SHP77 (cell line): Measurements from ENCODE around the gene TXK.

Experiments
- DNase-seq, 2 experiments: peaks; one replicate each; lab custom pipeline; 2025; lab: John Stamatoyannopoulos, UW

Gene TXK

DNA sequence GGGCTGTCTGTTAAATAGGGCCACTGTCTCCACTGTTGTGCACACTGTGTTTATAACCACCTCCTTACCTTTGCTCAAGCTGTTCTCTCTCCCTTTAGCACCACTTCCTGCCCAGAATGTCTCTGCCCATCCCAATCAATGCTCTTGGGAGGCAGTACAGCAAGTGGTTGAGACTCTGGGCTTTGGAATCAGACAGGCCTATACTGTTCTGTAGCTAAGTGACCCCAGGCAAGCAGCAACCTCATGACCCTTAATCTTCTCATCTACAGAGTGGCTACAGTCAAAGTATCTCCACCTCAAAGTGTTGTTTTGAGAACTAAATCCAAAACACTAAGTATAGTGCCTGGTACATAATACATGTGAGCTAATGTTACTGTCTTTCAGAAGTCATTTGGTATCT lies 3.8 kb upstream of the TXK start:
- no peak for DNase-seq

DNA sequence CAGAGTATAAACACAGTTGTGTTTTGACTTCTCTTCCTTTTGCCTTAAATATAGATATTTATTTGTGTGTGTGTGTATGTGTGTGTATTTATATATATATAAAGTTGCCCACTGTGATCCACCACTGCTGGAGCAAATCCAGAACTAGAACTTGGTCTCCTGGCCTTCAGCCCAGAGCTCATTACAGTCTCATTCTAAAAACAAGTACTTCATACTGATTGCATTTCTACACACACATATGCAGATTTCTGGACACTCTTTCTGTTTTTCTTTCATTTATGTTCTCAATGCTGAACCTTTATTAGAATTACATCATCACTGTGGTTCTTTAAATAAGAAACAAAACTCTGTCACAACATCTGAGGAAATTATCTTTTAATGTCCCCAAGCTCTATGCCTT lies 381 bp downstream of the TXK start:
- no peak for DNase-seq

DNA sequence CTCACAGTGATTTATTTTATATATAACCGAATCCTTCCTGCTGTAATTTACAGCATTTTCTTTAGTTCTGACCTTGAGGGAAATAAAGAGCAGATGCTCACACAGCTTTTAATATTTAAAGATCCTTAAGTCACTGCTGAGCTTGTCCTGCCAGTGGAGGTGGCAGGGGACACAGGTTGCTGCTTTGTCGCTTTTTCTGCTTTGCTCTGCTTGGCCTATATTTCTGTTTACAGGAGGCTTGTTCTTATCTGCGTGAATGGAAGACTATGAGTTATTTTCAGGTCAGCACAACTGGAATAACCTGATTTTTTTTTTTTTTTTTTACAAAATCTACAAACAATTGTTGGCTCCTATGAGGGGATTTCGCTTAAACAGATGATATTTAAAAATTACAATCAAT lies 2.3 kb downstream of the TXK start:
- no peak for DNase-seq

DNA sequence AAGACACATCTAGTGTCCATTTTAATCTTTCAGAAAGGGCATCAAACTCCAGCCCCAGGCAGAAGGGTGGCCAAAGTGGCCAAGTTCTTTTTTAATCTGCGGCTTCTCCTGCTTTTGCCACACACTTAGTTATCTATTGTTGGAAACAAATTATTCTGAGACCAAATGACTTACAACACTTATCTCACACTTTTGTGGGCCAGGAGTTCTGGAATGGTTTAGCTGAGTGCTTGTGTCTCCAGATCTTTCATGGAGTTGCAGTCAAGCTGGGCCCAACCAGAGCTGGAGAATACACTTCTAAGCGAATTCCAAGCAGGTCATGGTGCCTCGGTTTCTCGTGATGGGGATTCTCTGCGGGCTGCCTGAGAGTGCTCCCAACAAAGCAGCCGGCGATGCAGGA lies 4.0 kb downstream of the TXK start:
- no peak for DNase-seq

DNA sequence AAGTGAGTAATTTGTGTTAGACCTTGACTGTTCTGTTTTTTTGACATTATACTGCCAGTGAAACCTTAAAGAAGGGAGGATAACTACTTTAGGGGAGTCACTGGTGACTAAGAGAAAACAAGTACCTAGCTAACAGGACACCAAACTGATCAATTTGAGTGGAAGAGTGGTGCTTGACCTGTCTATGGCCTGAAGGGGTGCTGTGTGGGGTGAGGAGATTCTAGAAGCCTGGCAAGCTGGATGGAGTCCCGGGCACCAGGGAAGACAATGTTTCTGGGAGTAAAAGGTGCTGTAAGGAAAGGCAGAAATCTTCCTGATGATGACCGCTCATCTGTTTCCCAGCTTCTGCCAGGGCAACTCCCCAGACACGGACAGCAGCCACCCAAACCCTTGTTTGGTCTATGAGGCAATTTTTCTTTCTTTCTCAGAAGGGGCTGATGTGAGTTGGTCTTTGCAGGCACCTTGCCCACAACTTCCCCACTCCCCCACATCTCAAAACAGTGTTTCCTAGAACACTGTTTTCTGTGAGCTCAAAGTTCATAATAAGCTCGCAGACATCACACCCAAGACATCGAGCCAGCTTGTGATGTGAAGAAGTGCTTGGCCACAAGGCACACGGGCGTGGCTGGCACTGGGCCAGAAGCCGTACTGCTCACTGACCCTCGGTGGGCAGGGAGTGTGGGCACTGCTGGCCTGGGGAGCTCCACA lies 4.6 kb downstream of the TXK start:
- no peak for DNase-seq

DNA sequence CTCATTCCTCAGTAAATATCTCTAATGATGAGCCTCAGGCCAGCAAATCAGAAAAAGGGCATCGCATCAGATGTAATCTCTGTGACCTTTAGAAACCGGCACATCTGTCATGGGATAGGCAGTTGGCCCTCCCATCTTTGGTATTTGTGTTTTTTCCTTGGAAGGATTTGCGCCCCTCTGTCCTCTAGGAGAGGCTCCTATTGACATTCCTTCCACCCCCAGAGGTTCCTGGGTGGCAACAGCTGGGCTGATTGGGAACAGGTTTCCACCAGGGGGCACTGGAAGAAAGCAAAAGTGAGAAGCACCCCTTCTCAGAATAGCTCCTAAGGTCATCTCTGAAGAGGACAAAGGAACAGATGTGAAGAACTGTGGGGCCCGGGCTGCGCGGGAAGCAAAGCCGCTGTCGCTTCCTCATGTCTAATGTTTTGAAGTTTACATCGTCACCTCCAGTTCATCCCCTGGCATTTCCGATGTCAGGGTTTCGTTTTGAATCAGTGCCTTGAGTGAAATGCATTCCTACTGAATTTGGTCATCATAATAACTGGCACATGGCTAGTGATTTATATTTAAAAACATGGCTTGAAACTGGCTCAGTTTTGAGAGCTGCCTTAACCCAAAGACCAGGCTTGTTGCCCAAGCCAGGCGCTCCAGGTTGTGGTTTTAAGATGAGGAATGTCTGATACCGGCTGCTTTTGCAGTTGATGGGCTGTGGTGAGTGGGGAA lies 6.2 kb downstream of the TXK start:
- peak; percentile 35 to 38 for DNase-seq

DNA sequence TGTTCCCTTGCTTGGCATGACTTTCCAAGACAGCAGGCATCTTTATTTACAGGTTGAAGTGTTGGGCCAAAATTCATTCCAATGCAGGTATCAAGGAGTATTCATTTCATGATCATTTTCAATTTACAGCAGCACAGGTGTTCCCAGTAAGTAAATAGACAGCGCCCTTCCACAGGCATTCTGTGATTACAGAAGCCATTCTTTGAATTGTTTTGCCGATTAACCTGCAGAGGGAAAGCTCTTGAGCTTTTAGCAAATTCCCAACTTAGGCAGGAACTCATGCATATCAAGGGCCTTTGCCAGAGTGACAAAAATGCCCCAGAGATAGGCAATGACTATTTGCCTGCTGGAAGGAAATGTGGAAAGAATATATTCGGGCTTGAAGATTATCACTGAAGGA lies 6.8 kb downstream of the TXK start:
- no peak for DNase-seq

DNA sequence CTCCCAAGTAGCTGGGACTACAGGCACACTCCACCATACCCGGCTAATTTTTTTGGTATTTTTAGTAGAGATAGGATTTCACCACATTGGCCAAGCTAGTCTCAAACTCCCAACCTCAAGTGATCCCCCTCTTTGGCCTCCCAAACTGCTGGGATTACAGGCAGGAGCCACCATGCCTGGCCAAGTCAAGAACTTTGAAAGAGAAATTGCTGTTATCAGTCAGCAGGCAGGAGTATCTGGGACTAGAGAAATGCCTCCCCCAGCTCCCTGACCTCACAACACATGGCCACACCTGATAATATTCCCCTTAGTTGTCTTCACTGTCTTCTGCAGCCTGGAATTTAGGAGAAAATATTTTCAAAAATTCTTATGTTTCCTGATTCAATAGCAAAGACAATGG lies 7.4 kb downstream of the TXK start:
- no peak for DNase-seq

DNA sequence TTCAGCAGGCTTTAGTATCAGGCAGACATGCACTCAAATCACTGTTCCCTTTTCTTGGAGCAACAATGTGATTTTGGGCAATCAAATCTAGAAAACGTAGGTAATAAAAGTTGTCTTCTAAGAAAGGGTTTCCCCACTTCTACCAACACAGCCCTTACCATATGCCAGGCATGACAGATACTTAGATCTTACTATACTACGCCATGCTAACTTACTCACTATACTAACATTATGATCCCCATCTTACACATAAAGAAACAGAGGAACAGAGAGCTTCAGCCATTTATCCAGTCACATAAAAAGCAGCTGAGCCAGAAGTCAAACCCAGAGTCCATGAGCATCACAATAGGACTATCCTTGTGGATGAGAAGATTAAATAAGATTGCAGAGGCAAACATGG lies 9.2 kb downstream of the TXK start:
- DNase-seq = no peak

DNA sequence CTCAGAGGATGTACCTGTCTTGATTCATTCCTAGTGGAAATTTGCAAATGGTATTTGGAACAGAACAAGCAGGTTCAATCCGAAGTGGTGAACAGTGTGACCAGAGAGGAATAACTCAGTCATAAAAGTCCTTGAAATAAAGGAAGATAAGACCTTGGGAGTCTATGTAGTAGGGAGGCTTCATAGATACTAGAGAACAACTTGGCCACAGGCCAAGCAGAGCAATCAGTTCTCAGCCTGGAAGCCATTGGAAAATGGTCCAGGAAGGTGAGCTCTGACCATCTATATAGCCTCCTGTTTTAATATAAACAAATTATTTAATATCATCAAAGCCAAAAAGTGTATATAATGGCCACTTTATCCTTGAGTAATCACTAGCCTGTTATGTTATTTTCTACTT lies 11.3 kb downstream of the TXK start:
- no peak for DNase-seq

DNA sequence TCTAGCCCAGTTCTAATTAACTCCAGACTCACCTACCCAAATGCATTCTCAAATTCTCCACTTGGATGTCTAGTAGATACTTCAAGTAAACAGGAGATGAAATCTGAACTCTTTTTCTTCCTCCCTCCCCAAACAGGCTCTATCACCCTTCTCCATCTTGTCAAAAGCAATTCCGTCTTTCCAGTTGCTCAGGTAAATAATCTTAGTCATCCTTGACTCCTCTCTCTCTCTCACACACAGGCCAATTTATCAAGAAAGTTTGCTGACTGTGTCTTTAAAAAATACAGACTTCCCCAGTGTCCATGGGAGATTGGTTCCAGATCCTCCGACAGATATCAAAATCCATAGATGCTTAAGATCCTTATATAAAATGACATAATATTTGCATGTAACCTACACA lies 12.9 kb downstream of the TXK start:
- DNase-seq = no peak

DNA sequence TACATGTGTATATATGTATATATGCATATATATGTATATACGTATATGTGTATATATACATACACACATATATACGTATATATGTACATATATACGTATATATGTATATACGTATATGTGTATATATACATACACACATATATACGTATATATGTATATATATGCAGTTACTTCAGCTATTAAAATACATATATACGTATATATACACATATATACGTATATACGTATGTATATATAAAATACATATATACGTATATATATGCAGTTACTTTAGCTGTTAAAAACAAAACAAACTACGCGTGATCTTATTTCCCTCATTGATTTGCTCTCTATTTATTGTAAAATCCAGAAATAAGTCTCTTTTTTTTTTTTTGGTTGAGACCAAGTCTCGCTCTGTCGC lies 13.9 kb downstream of the TXK start:
- no peak for DNase-seq

DNA sequence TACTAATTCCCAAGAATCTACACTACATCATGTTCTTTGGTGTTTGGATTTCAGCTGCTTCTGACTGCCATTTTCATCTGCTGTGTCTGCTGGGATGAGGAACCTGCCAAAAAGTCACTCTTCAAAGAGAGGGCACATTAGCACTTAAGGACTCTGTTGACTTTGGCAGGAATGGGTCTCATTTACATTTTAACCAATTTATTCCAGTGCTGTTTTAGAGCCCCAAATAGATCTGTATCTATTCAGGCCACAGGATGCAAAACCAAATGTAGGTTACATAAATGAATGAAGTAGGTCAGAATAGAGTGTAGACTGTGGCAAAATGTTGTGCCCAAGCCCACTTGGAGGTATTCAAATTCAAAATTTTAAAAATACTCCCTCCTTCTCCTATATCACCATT lies 14.4 kb downstream of the TXK start:
- DNase-seq = no peak

DNA sequence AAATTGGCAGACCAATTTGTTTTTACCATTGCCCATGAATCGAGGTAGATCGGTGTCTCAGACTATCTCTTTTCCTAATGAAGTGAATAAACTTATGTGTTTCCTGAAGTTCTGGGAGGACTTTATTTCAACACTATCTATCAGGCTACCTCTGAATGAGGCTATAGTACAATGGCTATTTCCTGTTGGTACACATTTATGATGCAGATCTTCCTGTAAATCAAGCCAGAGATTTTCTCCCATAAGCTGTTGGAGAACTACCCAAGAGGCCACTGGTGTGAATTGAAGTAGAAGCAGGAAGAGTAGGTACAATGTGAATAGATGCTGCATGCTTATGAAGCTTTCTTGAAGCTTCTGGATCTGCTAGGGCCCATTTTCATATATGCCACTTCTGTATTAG lies 16.0 kb downstream of the TXK start:
- DNase-seq = no peak

DNA sequence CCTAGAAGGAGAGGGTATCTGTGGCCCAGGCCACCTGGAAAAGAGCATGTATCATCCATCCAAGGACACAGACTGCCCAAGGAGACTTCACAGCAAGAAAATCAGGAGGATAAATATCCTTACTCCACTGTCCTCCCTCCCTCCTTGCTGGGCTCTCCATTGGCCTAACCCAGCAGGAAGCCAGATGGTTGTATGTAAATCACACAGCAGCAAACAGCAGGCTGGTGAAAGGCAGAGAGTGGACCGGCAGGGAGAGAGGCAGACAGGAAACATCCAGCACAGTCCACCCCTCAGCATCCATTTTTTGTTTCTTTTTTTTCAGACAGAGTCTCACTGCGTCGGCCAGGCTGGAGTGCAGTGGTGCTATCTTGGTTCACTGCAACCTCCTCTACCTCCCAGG lies 17.5 kb downstream of the TXK start:
- no peak for DNase-seq

DNA sequence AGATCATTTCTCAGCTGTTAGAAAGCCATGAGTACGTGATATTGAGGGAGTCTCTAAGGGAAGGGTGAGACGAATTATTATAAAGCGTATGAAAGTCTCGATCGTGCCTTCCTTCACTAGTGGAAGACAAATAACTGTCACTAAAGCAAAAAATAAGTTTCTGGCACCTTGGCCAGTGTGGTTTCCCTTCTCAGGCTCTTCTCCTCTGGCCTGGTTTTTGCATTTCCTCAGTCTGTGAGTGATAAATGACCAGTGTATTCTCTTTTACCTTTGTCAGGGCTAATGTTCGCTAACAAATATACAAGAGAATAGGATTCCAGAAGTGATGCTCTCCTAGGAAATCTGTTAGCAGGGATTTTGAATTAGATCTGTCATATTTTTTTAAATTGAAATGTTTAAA lies 19.6 kb downstream of the TXK start:
- DNase-seq = no peak

DNA sequence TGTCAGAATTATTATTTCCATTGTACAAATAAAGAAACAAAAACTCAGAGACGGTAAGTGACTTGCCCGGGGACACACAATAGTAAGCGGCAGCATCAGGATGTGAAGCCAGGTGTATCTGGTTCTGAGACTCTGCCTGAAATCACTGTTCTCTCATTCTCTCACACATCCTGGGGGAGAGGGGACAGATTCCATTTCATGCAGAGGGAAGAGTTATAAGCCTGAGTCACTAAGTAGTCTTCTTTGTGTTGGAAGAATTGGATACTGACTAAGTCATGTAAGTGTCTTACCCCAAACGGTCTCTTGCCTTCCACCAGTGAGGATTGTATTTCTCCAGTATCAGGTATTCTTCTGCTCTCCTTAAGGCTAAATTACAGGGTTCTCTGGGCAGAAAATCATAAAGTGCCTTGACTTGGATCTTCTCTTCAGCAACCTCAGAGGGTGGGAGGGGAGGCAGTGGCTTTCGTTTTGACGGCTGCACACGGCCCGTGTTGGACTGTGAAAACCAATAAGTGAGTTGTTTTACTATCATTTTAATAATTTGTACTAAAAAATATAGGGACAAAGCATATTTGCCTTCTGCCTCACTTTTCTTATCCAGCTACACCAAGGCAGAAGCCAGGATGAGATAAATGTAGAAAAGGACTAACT lies 21.9 kb downstream of the TXK start:
- DNase-seq = no peak

DNA sequence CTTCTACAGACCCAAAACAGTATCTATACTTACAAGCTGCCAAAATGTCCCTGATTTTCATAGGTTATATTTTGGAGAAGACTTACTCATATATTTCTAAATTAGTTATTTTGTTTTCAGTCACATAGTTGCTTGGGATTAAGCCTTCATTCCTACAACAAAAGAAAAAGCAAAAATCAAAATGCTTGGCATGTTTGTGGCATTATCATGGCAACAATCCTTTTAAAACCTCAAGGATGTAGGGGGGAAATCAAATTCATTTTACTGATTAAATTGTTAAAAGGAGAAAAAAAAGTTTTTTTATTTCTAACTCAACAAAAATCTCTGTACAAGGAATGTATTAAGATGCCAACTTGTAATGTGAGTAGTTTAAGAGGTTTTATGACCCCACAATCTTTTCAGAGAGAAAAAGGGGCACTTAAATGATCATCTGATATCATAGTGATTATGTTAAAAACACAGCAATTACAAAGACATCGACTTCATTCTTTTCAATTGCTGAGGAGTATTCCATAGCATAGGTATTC lies 23.5 kb downstream of the TXK start:
- DNase-seq = no peak

DNA sequence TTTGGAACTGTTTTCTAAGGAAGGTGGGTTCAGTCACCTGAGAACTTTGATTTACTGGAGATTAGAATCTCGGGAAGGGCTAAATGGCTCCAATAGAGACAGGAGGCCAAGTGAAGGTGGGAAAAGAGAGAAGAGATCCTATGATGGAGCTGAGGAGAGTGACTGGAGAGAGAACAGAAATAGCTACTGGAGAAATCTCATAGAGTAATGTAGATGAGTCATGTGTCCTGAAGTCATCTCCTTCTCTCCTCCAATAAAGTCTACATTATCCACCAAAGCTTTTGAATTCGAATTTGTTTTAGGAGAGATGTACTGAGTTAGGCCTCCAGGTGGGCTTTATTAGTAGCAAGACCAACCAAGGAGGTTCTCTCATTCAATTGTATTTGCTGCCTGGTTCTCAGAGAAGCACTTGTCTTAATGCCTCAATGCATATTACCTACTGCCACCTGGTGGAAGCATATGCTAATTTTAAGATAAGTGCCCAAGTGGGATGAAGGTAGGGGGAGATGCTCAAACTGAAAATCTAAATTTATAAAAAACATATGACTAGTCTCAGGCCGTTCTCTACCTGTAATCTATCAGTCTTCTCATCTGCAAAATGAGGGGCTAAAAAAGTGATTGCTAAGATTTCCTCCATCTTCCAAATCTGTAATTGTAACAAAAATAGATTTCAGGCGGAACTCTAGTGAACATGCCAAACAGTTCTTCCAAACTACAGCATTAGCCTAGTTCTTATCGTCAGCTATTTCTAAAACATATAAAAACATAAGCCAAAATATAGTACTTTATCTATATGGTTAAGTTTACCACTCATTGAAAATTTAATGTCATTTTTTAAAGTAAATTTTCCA lies 24.4 kb downstream of the TXK start:
- DNase-seq = peak; percentile 16 to 32

DNA sequence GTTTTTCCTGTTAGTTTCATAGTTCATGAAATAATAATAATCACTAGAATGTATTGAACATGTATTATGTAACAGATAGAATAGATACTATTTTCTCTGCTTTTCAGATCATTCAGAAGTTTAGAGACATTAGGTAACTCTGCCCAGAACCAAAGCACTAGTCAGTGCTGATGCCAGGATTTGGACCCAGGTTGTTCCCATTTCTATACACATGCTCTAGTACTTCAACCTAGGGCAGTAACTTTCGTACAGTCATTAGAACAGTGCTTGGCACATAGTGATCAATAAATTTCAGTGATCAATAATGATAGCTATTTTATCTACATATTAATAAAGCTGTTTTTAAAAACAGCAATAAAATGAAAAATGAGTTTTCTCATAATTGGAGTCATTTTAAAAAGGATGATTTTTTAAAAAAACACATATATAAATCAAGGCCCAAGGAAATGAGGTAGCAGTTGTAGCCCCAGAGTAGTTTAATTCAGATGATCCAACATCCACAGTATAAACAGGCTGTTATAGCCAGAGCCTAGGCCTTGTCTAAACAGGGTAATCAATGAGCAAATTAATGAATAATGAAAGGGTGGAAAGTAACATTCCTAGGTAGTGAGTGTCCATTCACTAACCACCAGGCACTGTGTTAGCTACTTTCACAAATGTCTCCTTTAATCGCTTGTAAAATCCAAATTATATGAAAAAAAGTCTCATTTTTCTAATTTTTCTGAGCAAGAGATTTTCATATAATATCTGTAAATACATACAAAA lies 25.6 kb downstream of the TXK start:
- DNase-seq = no peak

DNA sequence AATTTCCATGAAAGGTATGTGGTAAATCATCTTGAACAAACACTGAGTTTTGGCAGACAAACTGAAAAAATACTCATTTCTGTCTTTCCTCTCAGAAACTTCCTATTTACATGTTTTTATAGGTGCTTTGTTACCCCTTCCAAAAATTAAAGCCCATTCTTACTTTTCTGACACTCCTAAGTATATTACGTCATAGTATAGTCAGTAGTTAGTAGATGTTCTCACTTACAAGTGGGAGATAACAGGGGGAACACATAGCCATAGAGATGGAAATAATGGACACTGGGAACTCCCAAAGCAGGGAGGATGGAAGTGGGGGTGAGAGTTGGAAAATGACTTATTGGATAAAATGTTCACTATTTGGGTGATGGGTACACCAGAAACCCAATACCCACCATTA lies 28.8 kb downstream of the TXK start:
- no peak for DNase-seq
